Mesenchymal stem cell (in vitro differentiated cells and primary cell): Measurements from ENCODE around the gene MOSPD3.
A peak's percentile ranks its signal among the peaks of the same experiment; 100 is the strongest.

Experiments
- DNase-seq: peaks from one replicate; pipeline ENCODE4 v3.0.0-alpha.2; 2013
- H2AFZ ChIP-seq: one replicate; pipeline ENCODE4 v1.6.1; 2013; ENCODE audit warnings: low read depth, mild to moderate bottlenecking, control low read depth, inconsistent platforms, low read length, moderate library complexity
- H2AK5ac ChIP-seq: 2 replicates; pipeline ENCODE4 v1.6.1; 2013; ENCODE audit warnings: low read length, moderate library complexity, mild to moderate bottlenecking, inconsistent platforms; ENCODE audit not compliant: severe bottlenecking
- H2BK120ac ChIP-seq: one replicate; pipeline ENCODE4 v1.6.1; 2013; ENCODE audit warnings: low read depth, mild to moderate bottlenecking, inconsistent platforms, low read length, moderate library complexity
- H2BK12ac ChIP-seq, 2 experiments: one replicate each; pipeline ENCODE4 v1.6.1; 2013; ENCODE audit warnings: inconsistent platforms in 2 of 2, low read length in 2 of 2, mild to moderate bottlenecking in 2 of 2, moderate library complexity in 2 of 2, control low read depth in 1 of 2
- H2BK15ac ChIP-seq: one replicate; pipeline ENCODE4 v1.6.1; 2013; ENCODE audit warnings: mild to moderate bottlenecking, low read depth, inconsistent platforms; ENCODE audit not compliant: poor library complexity, severe bottlenecking
- H2BK5ac ChIP-seq: 2 replicates; pipeline ENCODE4 v1.6.1; 2013; ENCODE audit warnings: low read depth, mild to moderate bottlenecking, low read length, control low read depth, inconsistent platforms; ENCODE audit not compliant: poor library complexity, severe bottlenecking
- H3K14ac ChIP-seq, 2 experiments: one replicate each; pipeline ENCODE4 v1.6.1; 2013; ENCODE audit warnings: inconsistent platforms in 2 of 2, low read length in 2 of 2, control low read depth in 1 of 2, mild to moderate bottlenecking in 1 of 2, moderate library complexity in 1 of 2
- H3K18ac ChIP-seq, 2 experiments: one replicate each; pipeline ENCODE4 v1.6.1; 2013; ENCODE audit warnings: inconsistent platforms in 2 of 2, low read length in 2 of 2, control low read depth in 1 of 2, low read depth in 1 of 2, mild to moderate bottlenecking in 1 of 2
- H3K23ac ChIP-seq, 2 experiments: one replicate each; pipeline ENCODE4 v1.6.1; 2013; ENCODE audit warnings: inconsistent platforms in 2 of 2, low read length in 2 of 2, mild to moderate bottlenecking in 2 of 2, moderate library complexity in 2 of 2, control low read depth in 1 of 2
- H3K27ac ChIP-seq: 2 replicates; pipeline ENCODE4 v1.5.1; 2013; ENCODE audit warnings: mild to moderate bottlenecking, moderate library complexity, low read length, control low read depth, inconsistent platforms; ENCODE audit not compliant: poor library complexity, severe bottlenecking
- H3K27me3 ChIP-seq, 2 experiments: 2 replicates each; pipeline versions ENCODE4 v1.6.1 to v1.7.0; 2013; ENCODE audit warnings: low read length in 2 of 2, mild to moderate bottlenecking in 2 of 2, moderate library complexity in 2 of 2, control low read depth in 1 of 2, inconsistent platforms in 1 of 2; ENCODE audit not compliant: control insufficient read depth in 1 of 2, insufficient read depth in 1 of 2
- H3K36me3 ChIP-seq, 2 experiments: 2 replicates each; pipeline versions ENCODE4 v1.6.1 to v1.7.0; 2013; ENCODE audit warnings: low read length in 2 of 2, control low read depth in 1 of 2, inconsistent platforms in 1 of 2, low read depth in 1 of 2, mild to moderate bottlenecking in 1 of 2; ENCODE audit not compliant: insufficient read depth in 2 of 2, control insufficient read depth in 1 of 2
- H3K4ac ChIP-seq, 2 experiments: one replicate each; pipeline ENCODE4 v1.6.1; 2013; ENCODE audit warnings: inconsistent platforms in 2 of 2, low read length in 2 of 2, mild to moderate bottlenecking in 2 of 2, moderate library complexity in 2 of 2, control low read depth in 1 of 2, low read depth in 1 of 2
- H3K4me1 ChIP-seq: 2 replicates; pipeline ENCODE4 v1.6.1; 2013; ENCODE audit warnings: low read depth, low read length, control low read depth; ENCODE audit not compliant: control insufficient read depth, insufficient read depth
- H3K4me2 ChIP-seq: 2 replicates; pipeline ENCODE4 v1.6.1; 2013; ENCODE audit warnings: low read length, mild to moderate bottlenecking, inconsistent platforms; ENCODE audit not compliant: poor library complexity, severe bottlenecking
- H3K4me3 ChIP-seq, 2 experiments: 2 replicates each; pipeline versions ENCODE4 v1.5.1 to v1.7.0; 2013; ENCODE audit warnings: low read length in 2 of 2, mild to moderate bottlenecking in 2 of 2, control low read depth in 1 of 2, low read depth in 1 of 2; ENCODE audit not compliant: insufficient read depth in 1 of 2
- H3K79me1 ChIP-seq: replicated peaks from 2 replicates; pipeline ENCODE4 v1.6.1; 2013; ENCODE audit warnings: mild to moderate bottlenecking, control low read depth, low read length, inconsistent platforms; ENCODE audit not compliant: poor library complexity, severe bottlenecking
- H3K9ac ChIP-seq: 2 replicates; pipeline ENCODE4 v1.7.0; 2013; ENCODE audit warnings: mild to moderate bottlenecking, low read length, moderate library complexity
- H3K9me3 ChIP-seq: 2 replicates; pipeline ENCODE4 v1.7.0; 2013; ENCODE audit warnings: mild to moderate bottlenecking, low read length; ENCODE audit not compliant: control insufficient read depth
- H4K8ac ChIP-seq: one replicate; pipeline ENCODE4 v1.6.1; 2013; ENCODE audit warnings: inconsistent platforms, mild to moderate bottlenecking, low read length, moderate library complexity
- H4K91ac ChIP-seq: one replicate; pipeline ENCODE4 v1.6.1; 2013; ENCODE audit warnings: mild to moderate bottlenecking, low read length, inconsistent platforms
- WGBS: methylation state at CpG from one replicate; pipeline ENCODE4 v1.1.7; 2013; ENCODE audit warnings: mixed read lengths; 5-methylcytosine and 5-hydroxymethylcytosine counted together

MOSPD3 gene

GRCh38 chr7:100649826-100650565, 37.7 kb downstream of the MOSPD3 start:
- no peak overlapping the region for H3K4me2 ChIP-seq
- no peak overlapping the region for H2BK15ac ChIP-seq
- no peak overlapping the region for H3K18ac ChIP-seq
- H3K36me3 ChIP-seq: no peaks in the 10 kb centered on the region
- 82% methylated on average over 14 of the region's 15 CpGs for WGBS
- H3K27me3 ChIP-seq: peaks cover 41 to 45% of the 10 kb centered on the region in 2 experiments
- H2AK5ac ChIP-seq: no peak overlapping the region
- H3K14ac ChIP-seq: peak overlapping the region in 1 of 2 experiments; percentile 62
- H3K9me3 ChIP-seq: no peaks in the 10 kb centered on the region
- peak overlapping the region in 1 of 2 experiments; percentile 96 for H3K23ac ChIP-seq
- H2BK120ac ChIP-seq: no peak overlapping the region
- no peak overlapping the region for H4K91ac ChIP-seq
- no peak overlapping the region for H4K8ac ChIP-seq
- no peak overlapping the region for H3K27ac ChIP-seq
- no peak overlapping the region for H3K4me3 ChIP-seq
- H3K9ac ChIP-seq: no peak overlapping the region
- H2BK12ac ChIP-seq: no peak overlapping the region
- no peak for DNase-seq
- H2BK5ac ChIP-seq: no peak overlapping the region
- H2AFZ ChIP-seq: no peak overlapping the region
- no peak overlapping the region for H3K4ac ChIP-seq
- no peaks in the 10 kb centered on the region for H3K79me1 ChIP-seq
- H3K4me1 ChIP-seq: no peaks in the 10 kb centered on the region

- Histone ChIP-seq H4K91ac (no peak overlapping the region), H3K27me3 (peaks cover 47 to 54% of the 10 kb centered on the region in 2 experiments), H2BK5ac (no peak overlapping the region), H3K9ac (no peak overlapping the region), H3K27ac (no peak overlapping the region), H3K36me3 (no peaks in the 10 kb centered on the region), H2AFZ (no peak overlapping the region), H2BK120ac (no peak overlapping the region), H4K8ac (no peak overlapping the region), H3K79me1 (no peaks in the 10 kb centered on the region), H3K23ac (no peak overlapping the region), H3K4me2 (no peak overlapping the region), H3K4me1 (peaks cover 4% of the 10 kb centered on the region), H2BK15ac (no peak overlapping the region), H3K18ac (no peak overlapping the region), H3K14ac (no peak overlapping the region), H3K4me3 (no peak overlapping the region), H3K9me3 (no peaks in the 10 kb centered on the region), H3K4ac (no peak overlapping the region), H2BK12ac (no peak overlapping the region), H2AK5ac (no peak overlapping the region)
- no peak for DNase-seq
- 55% methylated on average over 16 of the region's 25 CpGs for WGBS
Observed at GRCh38 chr7:100654908-100655831, 42.8 kb downstream of the MOSPD3 start.

GRCh38 chr7:100655908-100656674, 43.8 kb downstream of the MOSPD3 start, which contains the start of gene ACTL6B:
TSS of gene ACTL6B (minus strand) at chr7:100656448. CDS start at chr7:100656354, 94 bp downstream.
- Histone ChIP-seq H3K4me3 (no peak within 1 kb of the TSS), H2BK120ac (no peak within 1 kb of the TSS), H3K27me3 (peaks cover 50 to 54% of the 10 kb centered on the region in 2 experiments), H3K9ac (no peak within 1 kb of the TSS), H3K4me1 (peaks cover 4% of the 10 kb centered on the region), H3K23ac (no peak within 1 kb of the TSS), H2BK15ac (no peak within 1 kb of the TSS), H3K36me3 (no peaks in the 10 kb centered on the region), H3K4me2 (no peak within 1 kb of the TSS), H3K79me1 (no peaks in the 10 kb centered on the region), H3K27ac (no peak within 1 kb of the TSS), H3K14ac (no peak within 1 kb of the TSS), H2AFZ (no peak within 1 kb of the TSS), H3K18ac (no peak within 1 kb of the TSS), H2BK5ac (no peak within 1 kb of the TSS), H4K91ac (no peak within 1 kb of the TSS), H2AK5ac (no peak within 1 kb of the TSS), H3K9me3 (no peaks in the 10 kb centered on the region), H4K8ac (no peak within 1 kb of the TSS), H2BK12ac (no peak within 1 kb of the TSS), H3K4ac (no peak within 1 kb of the TSS)
- peak; percentile 45 for DNase-seq
- WGBS: 9% methylated on average over 61 of the region's 63 CpGs
